ENCODE data around the gene FMN1.

FMN1 gene

GRCh38 chr15:32871883-32872282 lies 322.6 kb downstream of the FMN1 start:
- no peak overlapping the region for H3K4me3 ChIP-seq (ENCODE audit: low read depth, low read length)
- ChIA-PET CTCF (interaction anchor here (0.9 to 1.7 kb wide), 4 partner anchors 28 to 210 kb away, joined by 3 to 5 read pairs (median 4); no protein-coding TSS in a partner anchor), POLR2A (no interaction called here)
- no peak for DNase-seq (ENCODE audit: low read depth, low spot score)
- TF ChIP-seq, protein P1, sequence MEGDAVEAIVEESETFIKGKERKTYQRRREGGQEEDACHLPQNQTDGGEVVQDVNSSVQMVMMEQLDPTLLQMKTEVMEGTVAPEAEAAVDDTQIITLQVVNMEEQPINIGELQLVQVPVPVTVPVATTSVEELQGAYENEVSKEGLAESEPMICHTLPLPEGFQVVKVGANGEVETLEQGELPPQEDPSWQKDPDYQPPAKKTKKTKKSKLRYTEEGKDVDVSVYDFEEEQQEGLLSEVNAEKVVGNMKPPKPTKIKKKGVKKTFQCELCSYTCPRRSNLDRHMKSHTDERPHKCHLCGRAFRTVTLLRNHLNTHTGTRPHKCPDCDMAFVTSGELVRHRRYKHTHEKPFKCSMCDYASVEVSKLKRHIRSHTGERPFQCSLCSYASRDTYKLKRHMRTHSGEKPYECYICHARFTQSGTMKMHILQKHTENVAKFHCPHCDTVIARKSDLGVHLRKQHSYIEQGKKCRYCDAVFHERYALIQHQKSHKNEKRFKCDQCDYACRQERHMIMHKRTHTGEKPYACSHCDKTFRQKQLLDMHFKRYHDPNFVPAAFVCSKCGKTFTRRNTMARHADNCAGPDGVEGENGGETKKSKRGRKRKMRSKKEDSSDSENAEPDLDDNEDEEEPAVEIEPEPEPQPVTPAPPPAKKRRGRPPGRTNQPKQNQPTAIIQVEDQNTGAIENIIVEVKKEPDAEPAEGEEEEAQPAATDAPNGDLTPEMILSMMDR (IDR thresholded peaks at IDR 0.05; ENCODE audit: insufficient read depth, low read length, missing control alignments) = no peak

- ChIA-PET CTCF (interaction anchor here (0.9 to 4.0 kb wide), 9 partner anchors 10 to 221 kb away, joined by 3 to 17 read pairs (median 4); no protein-coding TSS in a partner anchor), POLR2A (interaction anchor here (0.6 to 2.3 kb wide), 12 partner anchors 9 to 151 kb away, joined by 3 to 11 read pairs (median 4); no protein-coding TSS in a partner anchor)
- no peak overlapping the region for H3K4me3 ChIP-seq (ENCODE audit: low read depth, low read length)
- DNase-seq (ENCODE audit: low read depth, low spot score) = peak; percentile 98
- TF ChIP-seq, protein P1 (IDR thresholded peaks at IDR 0.05; ENCODE audit: insufficient read depth, low read length, missing control alignments) = no peak
Observed at GRCh38 chr15:32870240-32871033, 324.1 kb downstream of the FMN1 start.

DNA sequence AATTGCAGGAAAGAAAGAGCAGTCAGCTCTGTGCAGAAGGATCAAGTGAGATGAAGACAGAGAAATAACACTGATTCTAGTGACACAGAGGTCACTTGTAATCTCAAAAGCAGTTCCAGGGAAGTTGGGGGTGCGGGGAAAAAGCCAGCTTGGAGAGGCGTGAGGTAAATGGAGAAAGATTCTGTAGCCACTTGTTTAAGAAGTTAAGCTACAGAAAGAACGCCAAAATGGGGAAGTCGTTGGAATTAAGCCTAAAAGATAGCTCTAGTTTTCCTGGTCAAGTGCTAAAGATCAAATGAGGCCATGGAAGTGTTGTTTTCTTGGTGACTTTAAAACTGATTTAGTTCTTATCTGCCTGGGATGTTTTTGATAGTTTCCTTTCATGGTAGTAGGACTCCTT lies 324.7 kb downstream of the FMN1 start:
- CTCF ChIA-PET = interaction anchor here (0.9 to 4.0 kb wide), 9 partner anchors 11 to 220 kb away, joined by 3 to 17 read pairs (median 4); no protein-coding TSS in a partner anchor
- no peak overlapping the region for H3K4me3 ChIP-seq (ENCODE audit: low read depth, low read length)
- DNase-seq (ENCODE audit: low read depth, low spot score) = no peak
- POLR2A ChIA-PET = interaction anchor here (0.9 to 2.3 kb wide), 11 partner anchors 8 to 151 kb away, joined by 3 to 11 read pairs (median 5); no protein-coding TSS in a partner anchor
- TF ChIP-seq, protein P1 (IDR thresholded peaks at IDR 0.05; ENCODE audit: insufficient read depth, low read length, missing control alignments) = no peak

GRCh38 chr15:32867313-32867626 lies 327.2 kb downstream of the FMN1 start:
- CTCF ChIA-PET = interaction anchor here (0.9 to 4.0 kb wide), 5 partner anchors 11 to 218 kb away, joined by 3 to 17 read pairs (median 4); no protein-coding TSS in a partner anchor

GRCh38 chr15:32866454-32867312 lies 327.8 kb downstream of the FMN1 start:
- ChIA-PET CTCF (interaction anchor here (0.9 to 4.0 kb wide), 6 partner anchors 10 to 217 kb away, joined by 3 to 17 read pairs (median 4); no protein-coding TSS in a partner anchor), POLR2A (interaction anchor here (1.5 to 2.6 kb wide), 2 partner anchors 10 to 16 kb away, joined by 7 to 13 read pairs; no protein-coding TSS in a partner anchor)
- DNase-seq (ENCODE audit: low read depth, low spot score) = no peak
- H3K4me3 ChIP-seq (ENCODE audit: low read depth, low read length) = no peak overlapping the region
- TF ChIP-seq, protein P1 (IDR thresholded peaks at IDR 0.05; ENCODE audit: insufficient read depth, low read length, missing control alignments) = no peak

More at GRCh38 chr15:32867313-32867626, 327.2 kb downstream of the FMN1 start:
- POLR2A ChIA-PET = interaction anchor here (1.5 to 2.6 kb wide), 2 partner anchors 11 to 16 kb away, joined by 7 to 13 read pairs; no protein-coding TSS in a partner anchor
- TF ChIP-seq, protein P1 (IDR thresholded peaks at IDR 0.05; ENCODE audit: insufficient read depth, low read length, missing control alignments) = no peak
- peak; percentile 71 for DNase-seq (ENCODE audit: low read depth, low spot score)
- H3K4me3 ChIP-seq (ENCODE audit: low read depth, low read length) = no peak overlapping the region
